CD4-positive, alpha-beta T cell treated with Interferon gamma for 1 hour (primary cell): Measurements from ENCODE around the gene GAK.

Experiments used
- DNase-seq: peaks from one replicate; pipeline ENCODE4 v3.0.0-alpha.2; 2020

GAK gene

GRCh38 chr4:845233-845835, 86.8 kb downstream of the GAK start:
- no peak for DNase-seq

DNA sequence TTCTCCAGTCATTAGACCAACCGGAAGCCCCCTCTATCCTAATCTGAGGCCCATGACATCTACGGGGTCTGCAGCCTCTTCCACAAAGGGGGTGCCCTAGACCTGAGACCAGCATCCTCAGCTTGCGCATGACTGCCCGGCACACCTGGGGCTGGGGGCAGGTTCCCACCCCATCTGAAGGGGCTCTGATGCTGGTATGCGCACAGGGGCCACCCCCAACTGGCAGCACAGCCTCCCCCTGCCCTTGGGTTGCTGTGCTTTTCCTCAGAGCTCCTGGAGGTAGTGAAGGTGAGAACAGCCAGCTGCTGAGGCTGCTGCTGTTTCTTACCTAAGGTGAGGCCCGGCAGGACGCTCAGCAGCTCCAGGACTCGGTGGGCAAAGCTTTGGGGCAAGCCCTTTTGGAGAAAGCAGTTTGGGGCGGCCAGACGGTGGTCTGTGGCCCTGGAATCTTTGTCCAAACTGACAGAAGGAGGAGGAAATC, 87.3 kb downstream of the GAK start:
- DNase-seq, result no peak

DNA sequence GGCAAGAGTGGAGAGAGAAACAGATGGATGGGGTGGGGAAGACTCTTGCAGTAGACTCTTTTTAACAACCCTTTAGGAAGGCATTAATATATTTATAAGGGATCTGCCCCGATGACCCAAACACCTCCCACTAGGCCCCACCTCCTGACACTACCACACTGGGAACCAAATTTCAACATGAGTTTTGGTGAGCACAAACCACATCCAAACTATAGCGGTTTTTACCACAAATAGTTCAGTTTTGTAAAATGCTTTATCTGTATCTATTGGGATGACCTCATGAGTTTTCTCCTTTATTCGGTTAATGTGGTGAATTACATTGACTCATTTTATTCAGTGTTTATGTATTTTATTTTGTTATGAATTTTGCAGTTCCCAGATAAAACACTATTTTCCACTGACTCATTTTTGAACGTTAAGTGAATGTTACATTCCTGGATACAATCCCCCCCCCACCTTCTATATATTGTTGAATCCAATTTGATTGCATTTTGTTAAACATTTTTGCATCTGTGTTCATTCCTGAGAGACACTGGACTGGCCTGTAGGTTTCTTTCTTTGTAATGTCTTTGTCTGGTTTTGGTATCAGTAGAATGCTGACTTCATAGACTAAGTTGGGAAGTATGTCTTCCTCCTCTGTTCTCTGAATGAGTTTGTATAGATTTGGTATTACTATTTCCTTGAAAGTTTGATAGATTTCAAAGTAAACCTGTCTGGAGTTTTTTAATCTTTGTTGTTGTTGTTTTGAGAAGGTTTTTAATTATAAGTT, 92.3 kb downstream of the GAK start:
- DNase-seq, result no peak

DNA sequence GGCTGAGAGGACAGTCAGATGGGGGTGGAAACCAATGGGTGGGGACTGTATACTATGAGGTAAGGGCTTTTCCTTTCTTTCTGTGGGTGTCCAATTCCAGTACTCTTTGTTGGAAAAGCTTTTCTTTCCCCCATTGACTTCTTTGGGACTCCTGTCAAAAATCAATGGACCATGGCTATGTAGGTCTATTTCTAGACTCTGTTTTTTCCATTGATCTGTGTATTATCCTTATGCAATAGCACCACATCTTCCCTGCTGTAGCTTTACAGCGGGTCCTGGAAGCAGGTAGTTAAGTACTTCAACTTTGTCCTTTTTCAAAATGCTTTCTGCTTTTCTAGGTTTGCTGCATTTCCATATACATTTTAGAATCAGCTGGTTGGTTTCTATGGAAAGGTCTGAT, 94.3 kb downstream of the GAK start:
- DNase-seq, result no peak

DNA sequence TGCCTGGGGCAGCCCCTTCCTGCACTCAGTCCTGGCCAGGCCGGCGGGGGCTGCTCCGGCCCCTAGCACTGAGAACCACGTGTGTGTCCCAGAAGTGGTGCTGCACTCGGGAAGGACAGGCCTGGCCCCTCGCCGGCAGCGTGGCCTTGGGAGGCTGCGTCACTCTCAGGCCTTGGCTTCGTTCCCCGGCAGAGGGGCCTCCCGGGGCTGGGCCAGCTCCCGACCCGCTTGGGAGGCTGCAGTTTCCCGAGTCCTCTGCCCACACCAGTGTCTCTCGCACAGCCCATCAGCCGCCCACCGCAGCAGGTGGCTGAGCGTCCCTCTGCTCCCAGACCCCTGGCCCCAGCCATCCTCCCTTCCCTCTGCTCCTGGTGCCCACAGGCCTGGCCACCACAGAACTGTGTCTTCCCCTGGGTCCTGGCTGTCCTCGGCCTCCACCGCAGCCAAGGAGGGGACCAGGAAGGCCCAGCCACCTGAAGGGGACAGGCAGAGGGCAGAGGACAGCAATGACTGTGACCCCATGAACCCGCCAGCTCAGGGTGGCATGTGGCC, 95.3 kb downstream of the GAK start:
- DNase-seq, result no peak

DNA sequence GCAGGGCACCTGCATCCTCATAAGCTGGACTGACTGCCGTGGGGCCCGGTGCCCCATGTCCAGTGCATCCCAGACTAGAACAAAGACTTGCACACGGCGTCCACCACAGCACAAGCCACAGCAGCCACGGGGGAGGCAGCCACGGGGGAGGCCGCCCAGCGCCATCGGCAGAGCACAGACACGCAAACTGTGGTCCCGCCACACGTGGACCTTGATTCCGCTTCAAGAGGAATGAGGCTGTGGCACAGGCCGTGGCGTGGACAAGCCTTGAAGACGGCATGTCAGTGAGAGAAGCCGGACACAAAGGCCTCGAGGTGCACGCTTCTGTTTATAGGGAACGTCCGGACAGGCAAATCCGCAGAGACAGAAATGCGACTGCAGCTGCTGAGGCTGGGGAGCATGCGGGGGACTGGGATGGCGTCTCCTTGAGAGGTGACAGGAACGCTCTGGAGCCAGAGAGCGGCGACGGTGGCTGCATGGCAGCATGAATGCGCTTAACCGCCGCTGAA, 96.1 kb downstream of the GAK start:
- no peak for DNase-seq

DNA sequence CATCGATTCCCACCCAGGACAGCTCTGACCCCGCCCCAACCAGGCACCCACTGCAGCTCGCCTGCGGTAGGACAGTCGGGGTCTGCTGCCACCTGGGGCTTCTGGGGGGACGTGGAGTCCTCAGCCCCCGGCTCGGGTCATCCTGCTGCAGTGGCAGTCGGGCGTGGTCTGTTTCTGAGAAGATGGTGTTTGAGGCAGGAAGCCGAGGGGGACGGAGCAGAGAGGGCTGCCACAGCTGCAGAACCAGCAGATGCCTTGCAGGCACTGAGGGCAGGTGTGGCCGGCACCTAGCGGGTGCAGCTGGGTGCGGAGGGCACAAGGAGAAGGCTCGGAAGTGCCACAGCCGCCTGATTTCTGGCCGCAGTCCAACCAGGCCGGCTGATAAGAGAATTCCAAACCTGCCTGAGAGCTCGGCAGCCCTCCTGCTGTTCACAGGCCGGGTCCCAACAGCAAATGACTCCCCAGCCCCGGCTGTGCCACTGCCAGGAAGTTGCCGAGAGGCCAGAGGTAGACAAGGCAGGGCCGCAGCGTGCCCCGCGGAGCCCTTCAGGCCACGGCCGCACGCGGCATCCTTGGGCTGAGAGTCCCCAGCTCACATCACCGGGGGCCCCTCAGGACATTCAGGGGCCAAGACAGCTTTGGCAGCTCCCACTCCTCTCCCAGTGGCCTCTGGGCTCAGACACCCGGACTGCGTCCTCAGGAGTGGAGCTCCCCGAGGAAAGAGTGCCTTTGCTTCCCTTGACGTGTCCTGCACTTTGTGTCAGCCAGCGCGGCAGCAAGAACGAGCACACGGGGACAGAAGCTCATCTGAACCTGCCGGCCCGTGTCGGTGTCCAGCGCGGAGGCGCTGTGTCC, 96.7 kb downstream of the GAK start:
- DNase-seq, result no peak

- no peak for DNase-seq
Observed at GRCh38 chr4:834368-835147, 97.6 kb downstream of the GAK start.

GRCh38 chr4:833731-834367, 98.3 kb downstream of the GAK start:
- no peak for DNase-seq

DNA sequence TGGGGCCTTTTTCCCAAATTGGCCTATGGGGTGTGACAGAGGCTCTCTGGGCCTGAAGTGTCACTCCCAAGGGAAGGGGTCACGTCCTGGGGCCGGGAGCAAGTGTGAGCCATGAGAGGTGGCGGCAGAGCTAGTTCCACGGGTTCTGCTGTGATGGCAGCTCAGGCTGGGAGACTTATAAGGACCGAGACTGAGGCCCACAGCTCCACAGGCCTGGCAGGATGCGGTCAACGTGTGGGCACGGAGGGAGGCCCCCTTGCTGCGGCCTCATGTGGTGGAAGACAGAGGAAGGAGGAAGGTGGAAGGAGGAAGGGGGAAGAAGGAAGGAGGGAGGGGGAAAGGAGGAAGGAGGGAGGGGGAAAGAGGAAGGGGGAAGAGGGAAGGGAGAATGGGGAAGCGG, 99.0 kb downstream of the GAK start:
- no peak for DNase-seq

GRCh38 chr4:832536-832935, 99.6 kb downstream of the GAK start:
- no peak for DNase-seq

DNA sequence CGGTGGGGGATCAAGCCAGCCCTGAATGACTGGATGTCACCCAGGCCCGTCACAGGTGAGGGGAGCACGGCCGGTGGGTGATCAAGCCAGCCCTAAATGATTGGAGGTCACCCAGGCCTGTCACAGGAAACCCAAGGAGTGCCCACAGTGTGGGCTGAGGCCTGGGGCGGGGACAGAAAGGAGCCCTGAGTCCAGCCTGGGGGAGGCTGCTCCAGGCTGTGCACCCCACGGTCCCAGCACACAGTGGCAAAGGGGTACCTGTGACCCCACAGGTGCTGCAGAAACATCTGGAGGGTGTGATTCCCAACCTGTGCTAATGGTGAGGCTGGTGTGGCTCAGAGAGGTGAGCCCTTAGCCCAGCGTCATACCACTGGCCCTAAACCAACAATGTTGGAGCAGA, 100.0 kb downstream of the GAK start:
- DNase-seq, result no peak

DNA sequence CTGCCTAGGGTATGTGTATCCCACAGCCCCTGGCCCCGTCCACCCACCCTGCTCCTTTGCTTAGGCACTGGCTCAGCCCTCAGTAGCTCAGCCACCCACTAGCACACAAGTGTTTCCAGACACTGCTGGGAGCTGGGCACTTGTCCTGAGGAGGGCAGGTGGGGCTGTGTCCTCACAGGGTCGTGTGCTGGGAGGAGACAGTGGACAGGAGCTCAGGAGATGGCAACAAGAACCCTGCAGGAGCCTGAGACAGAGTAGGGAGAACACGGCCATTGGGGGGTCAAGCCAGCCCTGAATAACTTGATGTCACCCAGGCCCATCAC, 100.7 kb downstream of the GAK start:
- no peak for DNase-seq

- no peak for DNase-seq
Observed at GRCh38 chr4:830601-831482, 101.3 kb downstream of the GAK start.

DNA sequence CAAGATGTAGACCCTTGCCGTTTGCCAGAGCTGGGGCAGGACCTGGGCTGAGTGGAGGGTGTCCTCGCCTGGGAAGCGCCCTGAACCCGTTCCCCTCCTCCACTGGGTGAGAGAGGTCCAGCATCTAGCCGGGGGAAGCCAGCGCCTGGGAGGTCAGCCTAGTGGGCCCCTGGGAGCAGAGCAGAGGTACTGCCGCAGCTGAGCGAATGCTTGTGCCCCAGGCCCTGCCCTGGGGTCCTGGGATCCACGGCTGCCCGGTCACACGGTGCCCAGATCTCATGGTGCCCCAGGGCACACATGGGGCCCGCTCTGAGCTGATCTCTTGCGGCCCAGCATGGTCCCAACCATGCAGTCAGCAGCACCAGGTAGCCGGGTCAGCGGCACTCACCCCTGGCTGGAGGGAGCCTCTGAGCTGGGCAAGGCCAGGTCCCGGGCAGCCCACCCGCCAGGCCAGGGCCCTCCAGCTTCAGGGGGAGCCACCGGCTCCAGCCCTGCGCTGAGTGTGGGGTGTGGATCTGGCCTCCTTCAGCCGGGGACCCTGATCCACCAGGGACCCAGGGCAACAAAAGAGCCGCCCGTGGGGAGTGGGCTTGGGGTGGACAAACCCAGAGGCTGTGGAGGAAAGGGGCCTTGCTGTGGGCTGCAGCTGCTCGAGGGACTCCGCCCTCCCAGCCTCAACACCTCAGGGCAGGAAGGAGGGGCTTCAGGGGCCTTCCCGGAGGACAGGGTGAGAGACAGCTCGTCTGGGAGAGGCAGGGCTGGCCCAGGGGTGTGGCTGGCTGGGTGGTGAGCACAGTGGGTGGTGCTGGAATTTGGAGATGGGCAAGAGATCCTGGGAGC, 102.1 kb downstream of the GAK start:
- DNase-seq, result no peak

DNA sequence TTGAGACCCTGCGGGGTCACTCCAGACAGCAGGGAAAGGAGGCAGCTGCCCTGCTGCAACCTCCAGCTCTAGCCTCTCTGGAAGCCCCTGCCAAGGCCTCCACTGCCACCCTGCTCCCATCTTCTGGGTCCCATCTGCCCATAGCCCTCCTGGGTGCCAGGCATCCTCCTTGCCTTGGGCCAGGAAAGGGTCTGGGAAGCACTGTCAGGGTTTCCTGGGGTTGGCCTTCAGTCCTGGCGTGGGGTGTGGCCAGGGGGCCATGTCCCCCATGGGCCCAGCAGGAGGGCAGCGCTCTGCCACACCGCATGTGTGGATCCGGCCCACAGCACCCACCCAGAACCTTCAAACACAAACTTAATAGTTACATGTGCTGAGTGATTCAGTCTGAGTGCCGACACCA, 102.8 kb downstream of the GAK start:
- DNase-seq, result no peak

DNA sequence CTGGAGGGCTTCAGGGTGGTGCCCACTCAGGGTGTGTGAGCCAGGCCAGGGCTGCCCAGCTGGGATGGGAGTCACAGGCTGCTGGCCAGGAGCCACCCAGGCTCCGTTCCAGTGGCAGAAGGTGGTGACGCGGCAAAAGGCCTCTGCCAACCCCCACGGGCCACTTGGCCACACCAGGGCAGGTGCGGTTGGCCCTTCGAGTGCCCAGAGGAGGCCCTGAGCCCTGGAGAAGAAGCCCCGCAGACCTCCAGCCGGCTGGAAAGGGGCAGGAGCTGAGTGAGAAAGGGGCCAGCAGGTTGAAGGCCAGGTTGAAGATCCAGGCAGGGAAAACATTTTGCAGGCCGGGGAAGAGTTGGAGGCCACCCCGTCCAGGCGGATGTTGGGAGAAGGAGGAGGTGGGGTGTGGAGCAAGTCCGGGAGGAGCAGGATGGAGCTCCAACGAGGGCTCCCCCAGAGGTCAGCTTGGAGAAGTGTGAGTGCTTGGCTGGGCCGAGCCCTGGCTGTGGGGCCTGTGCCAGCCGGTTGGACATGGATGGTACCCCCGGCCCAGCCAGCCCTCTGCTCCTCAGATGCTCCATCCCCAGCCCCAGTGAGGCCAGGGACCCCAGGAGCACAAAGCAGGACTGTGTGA, 103.4 kb downstream of the GAK start:
- no peak for DNase-seq

GRCh38 chr4:827209-828081, 104.7 kb downstream of the GAK start:
- no peak for DNase-seq
